IMR-90 (cell line): ENCODE measurements around the gene HS3ST1. TPM values are rescaled to one million over a fixed set of nuclear protein-coding genes. Genes with fewer than 3 reads are reported as not detected.

Experiments
- ATAC-seq: fragments of 200-7000 bp; cut with Tn5 transposase; 2 replicates; pipeline ENCODE4 v1.9.1; 2020; ENCODE audit warnings: low read depth, mild to moderate bottlenecking, moderate library complexity
- BruUV-seq: library from RNA; stranded (reverse); fragments of 400-500 nt; replicated peaks from 2 replicates; lab custom pipeline; 2021; lab: Mats Ljungman, UMichigan
- CTCF ChIA-PET: fragments of 300-600 bp; formaldehyde crosslinking; extraction: SDS; loops from one replicate; lab custom pipeline; 2021; ENCODE audit warnings: antibody characterized with exemption; lab: Yijun Ruan, JAX
- POLR2A ChIA-PET: fragments of 300-600 bp; sonication (Branson Sonifier 250); formaldehyde crosslinking; loops from one replicate; lab custom pipeline; 2022; ENCODE audit warnings: antibody characterized with exemption; ENCODE audit not compliant: unreplicated experiment; lab: Charles Lee
- DNase-seq: peaks from one replicate; pipeline ENCODE4 v3.0.0; 2013
- H2AFZ ChIP-seq: replicated peaks from 2 replicates; pipeline ENCODE3; 2013; ENCODE audit warnings: low read length, mild to moderate bottlenecking; ENCODE audit not compliant: poor library complexity
- H2AK5ac ChIP-seq: 2 replicates; pipeline ENCODE4 v1.6.1; 2013; ENCODE audit warnings: low read depth, low read length, inconsistent platforms
- H2AK9ac ChIP-seq: replicated peaks from 2 replicates; pipeline ENCODE3; 2013; ENCODE audit warnings: mild to moderate bottlenecking, low read depth, low read length, moderate library complexity; ENCODE audit not compliant: poor library complexity
- H2BK120ac ChIP-seq: 2 replicates; pipeline ENCODE4 v1.6.1; 2013; ENCODE audit warnings: low read depth, low read length, inconsistent platforms
- H2BK15ac ChIP-seq: 3 replicates; pipeline ENCODE4 v1.6.1; 2013; ENCODE audit warnings: low read depth, low read length, inconsistent platforms
- H2BK20ac ChIP-seq: 2 replicates; pipeline ENCODE4 v1.6.1; 2013; ENCODE audit warnings: low read depth, mild to moderate bottlenecking, inconsistent platforms, low read length, moderate library complexity
- H2BK5ac ChIP-seq: 2 replicates; pipeline ENCODE4 v1.6.1; 2013; ENCODE audit warnings: mild to moderate bottlenecking, low read depth, low read length, inconsistent platforms; ENCODE audit not compliant: poor library complexity, severe bottlenecking
- H3K14ac ChIP-seq: replicated peaks from 2 replicates; pipeline ENCODE4 v1.6.1; 2013; ENCODE audit warnings: low read depth, low read length, inconsistent platforms
- H3K18ac ChIP-seq: 2 replicates; pipeline ENCODE4 v1.6.1; 2013; ENCODE audit warnings: low read depth, low read length, control low read depth
- H3K23ac ChIP-seq: 2 replicates; pipeline ENCODE4 v1.6.1; 2013; ENCODE audit warnings: low read depth, low read length, inconsistent platforms
- H3K27ac ChIP-seq: 2 replicates; pipeline ENCODE4 v1.5.1; 2013; ENCODE audit warnings: mild to moderate bottlenecking, control low read depth, low read length; ENCODE audit not compliant: insufficient read depth
- H3K27me3 ChIP-seq: 2 replicates; pipeline ENCODE4 v1.6.1; 2013; ENCODE audit warnings: low read length; ENCODE audit not compliant: control insufficient read depth, insufficient read depth
- H3K36me3 ChIP-seq: 2 replicates; pipeline ENCODE4 v1.6.1; 2013; ENCODE audit warnings: low read length, mixed read lengths; ENCODE audit not compliant: control insufficient read depth, insufficient read depth
- H3K4ac ChIP-seq: 2 replicates; pipeline ENCODE4 v1.6.1; 2013; ENCODE audit warnings: low read depth, low read length, inconsistent platforms
- H3K4me1 ChIP-seq: 2 replicates; pipeline ENCODE4 v1.6.1; 2013; ENCODE audit warnings: low read length, mixed read lengths; ENCODE audit not compliant: control insufficient read depth, insufficient read depth
- H3K4me2 ChIP-seq: 2 replicates; pipeline ENCODE4 v1.6.1; 2013; ENCODE audit warnings: low read depth, mild to moderate bottlenecking, control low read depth, low read length, moderate library complexity
- H3K4me3 ChIP-seq: 2 replicates; pipeline ENCODE4 v1.5.1; 2013; ENCODE audit warnings: low read depth, mild to moderate bottlenecking, control low read depth, low read length, moderate library complexity; ENCODE audit not compliant: insufficient read depth
- H3K56ac ChIP-seq: 2 replicates; pipeline ENCODE4 v1.6.1; 2013; ENCODE audit warnings: low read length, inconsistent platforms; ENCODE audit not compliant: insufficient read depth; ENCODE audit errors: extremely low read depth
- H3K79me1 ChIP-seq, 2 experiments: 2 replicates each; pipeline ENCODE4 v1.6.1; 2013; ENCODE audit warnings: low read length in 2 of 2, inconsistent platforms in 1 of 2, low read depth in 1 of 2
- H3K9ac ChIP-seq: 2 replicates; pipeline ENCODE4 v1.6.1; 2013; ENCODE audit warnings: low read depth, low read length, control low read depth
- H3K9me1 ChIP-seq: 2 replicates; pipeline ENCODE4 v1.6.1; 2013; ENCODE audit warnings: low read length, inconsistent platforms; ENCODE audit not compliant: insufficient read depth
- H3K9me3 ChIP-seq: 2 replicates; pipeline ENCODE4 v1.6.1; 2013; ENCODE audit warnings: low read length; ENCODE audit not compliant: control insufficient read depth, insufficient read depth
- H4K20me1 ChIP-seq: 2 replicates; pipeline ENCODE4 v1.6.1; 2013; ENCODE audit warnings: low read length, inconsistent platforms; ENCODE audit not compliant: insufficient read depth
- H4K5ac ChIP-seq: 2 replicates; pipeline ENCODE4 v1.6.1; 2013; ENCODE audit warnings: mild to moderate bottlenecking, low read depth, low read length, control low read depth
- H4K8ac ChIP-seq, 2 experiments: 2 replicates each; pipeline ENCODE4 v1.6.1; 2013; ENCODE audit warnings: low read depth in 2 of 2, low read length in 2 of 2, control low read depth in 1 of 2, inconsistent platforms in 1 of 2
- H4K91ac ChIP-seq: 2 replicates; pipeline ENCODE4 v1.6.1; 2013; ENCODE audit warnings: low read depth, low read length, inconsistent platforms; ENCODE audit not compliant: insufficient read depth
- BHLHE40 ChIP-seq: fragments of 150-350 bp; IDR thresholded peaks from 2 replicates; pipeline ENCODE4 v1.6.1; 2016; ENCODE audit warnings: mild to moderate bottlenecking, low read depth, low read length
- CEBPB ChIP-seq: IDR thresholded peaks from 2 replicates; pipeline ENCODE4 v1.6.1; 2012; ENCODE audit warnings: low read depth, low read length, improper control_type of control experiment
- CHD1 ChIP-seq: IDR thresholded peaks from 2 replicates; pipeline ENCODE4 v1.6.1; 2012; ENCODE audit warnings: low read depth, low read length, improper control_type of control experiment
- CTCF ChIP-seq: conservative IDR thresholded peaks from 2 replicates; pipeline ENCODE4 v1.5.1; 2012; ENCODE audit warnings: mild to moderate bottlenecking, low read depth, low read length, improper control_type of control experiment
- ELK1 ChIP-seq: fragments of 150-350 bp; IDR thresholded peaks from 2 replicates; pipeline ENCODE4 v1.6.1; 2016; ENCODE audit warnings: low read depth, mild to moderate bottlenecking, low read length, moderate library complexity, borderline replicate concordance
- MAFK ChIP-seq: IDR thresholded peaks from 2 replicates; pipeline ENCODE4 v1.6.1; 2012; ENCODE audit warnings: low read depth, low read length, improper control_type of control experiment
- MAZ ChIP-seq: IDR thresholded peaks from 2 replicates; pipeline ENCODE4 v1.6.1; 2012; ENCODE audit warnings: low read depth, mild to moderate bottlenecking, low read length, improper control_type of control experiment, moderate library complexity, borderline replicate concordance
- MXI1 ChIP-seq: IDR thresholded peaks from 2 replicates; pipeline ENCODE4 v1.6.1; 2012; ENCODE audit warnings: low read depth, mild to moderate bottlenecking, low read length, moderate library complexity, borderline replicate concordance
- POLR2A ChIP-seq: IDR thresholded peaks from 2 replicates; pipeline ENCODE4 v1.6.1; 2012; ENCODE audit warnings: mild to moderate bottlenecking, low read depth, low read length
- RAD21 ChIP-seq: IDR thresholded peaks from 2 replicates; pipeline ENCODE4 v1.6.1; 2012; ENCODE audit warnings: low read length, improper control_type of control experiment
- RCOR1 ChIP-seq: IDR thresholded peaks from 2 replicates; pipeline ENCODE4 v1.6.1; 2012; ENCODE audit warnings: mild to moderate bottlenecking, low read length, improper control_type of control experiment; ENCODE audit not compliant: insufficient replicate concordance
- RFX5 ChIP-seq: IDR thresholded peaks from 2 replicates; pipeline ENCODE4 v1.8.0; 2012; ENCODE audit warnings: low read depth, mild to moderate bottlenecking, low read length, moderate library complexity
- SMC3 ChIP-seq: fragments of 150-350 bp; IDR thresholded peaks from 2 replicates; pipeline ENCODE4 v1.6.1; 2016; ENCODE audit warnings: low read depth, mild to moderate bottlenecking, antibody characterized with exemption, low read length, moderate library complexity
- USF2 ChIP-seq: fragments of 150-350 bp; IDR thresholded peaks from 2 replicates; pipeline ENCODE4 v1.6.1; 2017; ENCODE audit warnings: mild to moderate bottlenecking, antibody characterized with exemption, low read length, low read depth
- WGBS, 2 experiments: methylation state at CpG; one replicate each; pipeline versions ENCODE4 v1.1.5 to v1.1.7; 2013; ENCODE audit warnings: missing lambda C conversion rate in 2 of 2; ENCODE audit not compliant: insufficient read length in 1 of 2; ENCODE audit errors: extremely low coverage in 2 of 2; 5-methylcytosine and 5-hydroxymethylcytosine counted together
- dilution Hi-C: fragments of 300-500 bp; cut with HindIII; formaldehyde crosslinking; loops from one replicate; pipeline ENCODE4 v1.14.3; 2018; ENCODE audit warnings: low sequenced_read_pairs; ENCODE audit not compliant: unreplicated experiment
- in situ Hi-C: fragments of 300-500 bp; cut with MboI; formaldehyde crosslinking; loops from 3 replicates; pipeline ENCODE4 v1.14.3; 2019; ENCODE audit warnings: low sequenced_read_pairs, inconsistent platforms, mixed read lengths
- intact Hi-C: fragments of 100-400 bp; cut with micrococcal nuclease; formaldehyde crosslinking; loops from 2 replicates; pipeline ENCODE4 v1.10.0; 2022
- polyA plus RNA-seq, 3 experiments: library from polyadenylated mRNA; depleted of rRNA; stranded (reverse); fragments of >200 nt; gene quantifications; 2 replicates each; pipeline ENCODE4 v1.2.3, GENCODE V29; 2012; ENCODE audit warnings: low replicate concordance in 1 of 3
- total RNA-seq: library from RNA; depleted of rRNA; stranded (reverse); fragments of >200 nt; gene quantifications from 2 replicates; pipeline ENCODE4 v1.2.3, GENCODE V29; 2012

Gene HS3ST1
- total and polyA plus RNA-seq, 2 of the 4 experiments (the other 2 are of a cell fraction): 0.09 TPM; not detected in 1

- H3K4ac ChIP-seq: no peak overlapping the region
- H4K20me1 ChIP-seq: no peaks in the 10 kb centered on the region
- TF ChIP-seq RAD21 (no peak), MAZ (no peak), ELK1 (no peak), POLR2A (no peak), CEBPB (no peak), CTCF (no peak), MAFK (no peak), RCOR1 (no peak), CHD1 (no peak), USF2 (no peak), MXI1 (no peak), BHLHE40 (no peak), RFX5 (no peak), SMC3 (no peak)
- H2AFZ ChIP-seq: no peak overlapping the region
- no TSS peak for BruUV-seq
- ChIA-PET CTCF (no interaction called here), POLR2A (no interaction called here)
- H3K18ac ChIP-seq: no peak overlapping the region
- no peaks in the 10 kb centered on the region for H3K9me1 ChIP-seq
- H2AK9ac ChIP-seq: no peak overlapping the region
- no peak overlapping the region for H4K8ac ChIP-seq
- H3K27me3 ChIP-seq: no peaks in the 10 kb centered on the region
- no peak overlapping the region for H3K23ac ChIP-seq
- no peak overlapping the region for H2AK5ac ChIP-seq
- no peak overlapping the region for H4K5ac ChIP-seq
- no peaks in the 10 kb centered on the region for H3K79me1 ChIP-seq
- H3K56ac ChIP-seq: no peak overlapping the region
- no peak overlapping the region for H4K91ac ChIP-seq
- no peak overlapping the region for H3K14ac ChIP-seq
- dilution Hi-C loops (no loop called here), intact Hi-C loops (no loop called here), in situ Hi-C loops (no loop called here)
- H3K4me2 ChIP-seq: no peak overlapping the region
- H2BK20ac ChIP-seq: no peak overlapping the region
- ATAC-seq: no peak
- no peaks in the 10 kb centered on the region for H3K9me3 ChIP-seq
- no peaks in the 10 kb centered on the region; the same call in 1 of the 2 replicates for H3K4me1 ChIP-seq
- no peak overlapping the region for H2BK5ac ChIP-seq
- DNase-seq: no peak
- H3K36me3 ChIP-seq: no peaks in the 10 kb centered on the region
- no peak overlapping the region for H3K9ac ChIP-seq
- H2BK15ac ChIP-seq: no peak overlapping the region
- H3K27ac ChIP-seq: no peak overlapping the region
- WGBS, 2 experiments: no CpG with 5 or more reads among the region's 1 CpG
- H3K4me3 ChIP-seq: no peak overlapping the region
- no peak overlapping the region for H2BK120ac ChIP-seq
Observed at GRCh38 chr4:11441194-11441556, 12.5 kb upstream of the HS3ST1 start.
